ENCODE data around the gene PHACTR3.

GRCh38 chr20:59812286-59813125 is 208.2 kb downstream of the PHACTR3 start:
- no peak for TF ChIP-seq SIN3A (IDR thresholded peaks at IDR 0.05; ENCODE audit: borderline replicate concordance, insufficient read depth, low read depth, low read length)
- TF ChIP-seq CTCF (IDR thresholded peaks at IDR 0.05) = no peak
- TF ChIP-seq POLR2AphosphoS5 (IDR thresholded peaks at IDR 0.05; ENCODE audit: low read depth, low read length) = no peak
- TF ChIP-seq TCF7L2 (IDR thresholded peaks at IDR 0.05; ENCODE audit: low read depth, low read length) = no peak
